Measurements from ENCODE around the gene FOLR3.

The FOLR3 gene

GRCh38 chr11:72188267-72188666, 52.7 kb downstream of the FOLR3 start:
- FAIRE-seq = no peak
- TF ChIP-seq CTCF (IDR thresholded peaks at IDR 0.05; ENCODE audit: insufficient read depth, missing control alignments) = no peak
- DNase-seq (ENCODE audit: insufficient read length, low spot score) = no peak
